ENCODE measurements around the gene NUP42. TPM values are rescaled to one million over a fixed set of nuclear protein-coding genes. Genes with fewer than 3 reads are reported as not detected.

NUP42 gene
- total and polyA plus RNA-seq, 2 of the 13 experiments (the other 11 are each of a cell fraction or from before 2014, with no cell fraction given) = 32.0 to 51.5 TPM

DNA sequence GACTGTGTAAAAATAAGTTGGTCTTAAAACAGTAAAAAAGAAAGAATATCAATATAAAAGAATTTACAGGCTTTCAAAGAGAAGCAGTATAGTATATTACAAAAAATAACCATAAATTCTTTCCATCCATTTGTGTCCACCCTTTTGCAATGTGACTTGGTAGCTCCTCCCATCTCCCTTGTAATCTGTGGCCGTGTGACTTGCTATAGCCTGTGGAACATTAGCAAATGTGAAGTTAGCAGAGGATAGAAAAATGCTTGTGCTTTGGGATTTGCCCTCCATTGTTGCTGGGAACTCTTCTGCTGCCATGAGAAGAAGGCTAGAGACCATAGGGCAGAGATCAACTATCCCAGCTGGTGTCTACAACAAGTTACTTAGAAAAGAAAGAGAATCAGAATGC is 46.1 kb upstream of the NUP42 start (continued):
- TF ChIP-seq ZNF580 (CRISPR knock-in tag; IDR thresholded peaks at IDR 0.05; ENCODE audit: borderline replicate concordance, low read depth) = no peak
- no peak for TF ChIP-seq NPAS2 (CRISPR knock-in tag; IDR thresholded peaks at IDR 0.05; ENCODE audit: borderline replicate concordance)
- TF ChIP-seq XBP1 (CRISPR knock-in tag; IDR thresholded peaks at IDR 0.05) = no peak
- TF ChIP-seq, protein P1, sequence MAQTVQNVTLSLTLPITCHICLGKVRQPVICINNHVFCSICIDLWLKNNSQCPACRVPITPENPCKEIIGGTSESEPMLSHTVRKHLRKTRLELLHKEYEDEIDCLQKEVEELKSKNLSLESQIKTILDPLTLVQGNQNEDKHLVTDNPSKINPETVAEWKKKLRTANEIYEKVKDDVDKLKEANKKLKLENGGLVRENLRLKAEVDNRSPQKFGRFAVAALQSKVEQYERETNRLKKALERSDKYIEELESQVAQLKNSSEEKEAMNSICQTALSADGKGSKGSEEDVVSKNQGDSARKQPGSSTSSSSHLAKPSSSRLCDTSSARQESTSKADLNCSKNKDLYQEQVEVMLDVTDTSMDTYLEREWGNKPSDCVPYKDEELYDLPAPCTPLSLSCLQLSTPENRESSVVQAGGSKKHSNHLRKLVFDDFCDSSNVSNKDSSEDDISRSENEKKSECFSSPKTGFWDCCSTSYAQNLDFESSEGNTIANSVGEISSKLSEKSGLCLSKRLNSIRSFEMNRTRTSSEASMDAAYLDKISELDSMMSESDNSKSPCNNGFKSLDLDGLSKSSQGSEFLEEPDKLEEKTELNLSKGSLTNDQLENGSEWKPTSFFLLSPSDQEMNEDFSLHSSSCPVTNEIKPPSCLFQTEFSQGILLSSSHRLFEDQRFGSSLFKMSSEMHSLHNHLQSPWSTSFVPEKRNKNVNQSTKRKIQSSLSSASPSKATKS (CRISPR knock-in tag; IDR thresholded peaks at IDR 0.05) = no peak

GRCh38 chr7:23136216-23136615 is 45.6 kb upstream of the NUP42 start:
- no peak for FAIRE-seq
- TF ChIP-seq SUZ12 (IDR thresholded peaks at IDR 0.05; ENCODE audit: low read depth, low read length) (no peak), USF2 (IDR thresholded peaks at IDR 0.05; ENCODE audit: low read depth, low read length) (no peak), USF2 (CRISPR knock-in tag; IDR thresholded peaks at IDR 0.05; ENCODE audit: borderline replicate concordance) (no peak), HINFP (CRISPR knock-in tag; IDR thresholded peaks at IDR 0.05; ENCODE audit: low read depth) (no peak), FOXP1 (IDR thresholded peaks at IDR 0.05) (no peak), FOXP1 (CRISPR knock-in tag; IDR thresholded peaks at IDR 0.05) (no peak), KMT2B (CRISPR knock-in tag; IDR thresholded peaks at IDR 0.05) (no peak), ZNF329 (CRISPR knock-in tag; IDR thresholded peaks at IDR 0.05; ENCODE audit: low read depth) (no peak), IRX3 (CRISPR knock-in tag; IDR thresholded peaks at IDR 0.05; ENCODE audit: borderline replicate concordance, low read depth) (no peak), ZC3H4 (CRISPR knock-in tag; IDR thresholded peaks at IDR 0.05; ENCODE audit: borderline replicate concordance) (no peak), KDM2A (CRISPR knock-in tag; IDR thresholded peaks at IDR 0.05; ENCODE audit: borderline replicate concordance, low read depth) (no peak), WIZ (CRISPR knock-in tag; IDR thresholded peaks at IDR 0.05) (no peak), FOXJ3 (CRISPR knock-in tag; IDR thresholded peaks at IDR 0.05; ENCODE audit: borderline replicate concordance) (no peak), JDP2 (CRISPR knock-in tag; IDR thresholded peaks at IDR 0.05; ENCODE audit: borderline replicate concordance) (no peak)
- TF ChIP-seq, protein P2, sequence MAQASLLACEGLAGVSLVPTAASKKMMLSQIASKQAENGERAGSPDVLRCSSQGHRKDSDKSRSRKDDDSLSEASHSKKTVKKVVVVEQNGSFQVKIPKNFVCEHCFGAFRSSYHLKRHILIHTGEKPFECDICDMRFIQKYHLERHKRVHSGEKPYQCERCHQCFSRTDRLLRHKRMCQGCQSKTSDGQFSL (CRISPR knock-in tag; IDR thresholded peaks at IDR 0.05) = no peak

More at GRCh38 chr7:23136216-23136615, 45.6 kb upstream of the NUP42 start:
- DNase-seq (ENCODE audit: low spot score) (no peak), ATAC-seq (no peak)
- 72% methylated on average over 1 of the region's 1 CpG for WGBS (ENCODE audit: low lambda C conversion rate)
- BruUV-seq (replicated peaks) = no TSS peak
- H3K79me2 ChIP-seq (ENCODE audit: insufficient read depth, low read length) = no peaks in the 10 kb centered on the region
- no peak overlapping the region for H3K27ac ChIP-seq (ENCODE audit: extremely low read length, insufficient read depth, low read length)
- no peaks in the 10 kb centered on the region for H3K27me3 ChIP-seq (ENCODE audit: control insufficient read depth in 1 of 2, insufficient read depth in 2 of 2, low read length in 2 of 2)
- H4K20me1 ChIP-seq (ENCODE audit: insufficient read depth, low read length) = no peaks in the 10 kb centered on the region
- no peaks in the 10 kb centered on the region; a peak in 1 of 5 replicates for H3K36me3 ChIP-seq (replicated peaks in 1 of 2; ENCODE audit: control insufficient read depth in 1 of 2, insufficient read depth in 2 of 2, low read length in 2 of 2)
- in situ Hi-C loops (cut with HindIII; ENCODE audit: extremely low pct_ligation_motif_present, low pct_unique_long_range_greater_than_20kb) (no loop called here), intact Hi-C loops (cut with micrococcal nuclease; ENCODE audit: unreplicated experiment) (no loop called here)
- H3K4me3 ChIP-seq (replicated peaks in 1 of 3; ENCODE audit: insufficient read depth in 1 of 3, low read depth in 2 of 3, low read length in 3 of 3) = no peak overlapping the region
- H3K9ac ChIP-seq (ENCODE audit: insufficient read depth, low read depth, low read length) = no peak overlapping the region
- H3K4me1 ChIP-seq (ENCODE audit: insufficient read depth, low read length) = no peaks in the 10 kb centered on the region
- H2AFZ ChIP-seq (ENCODE audit: low read length) = no peak overlapping the region
- H3K4me2 ChIP-seq (ENCODE audit: low read depth, low read length) = no peak overlapping the region
- POLR2A ChIA-PET = no interaction called here
- CTCF ChIA-PET (ENCODE audit: low intra/inter-chr PET ratio, low total read pairs) = no interaction called here
- H3K9me3 ChIP-seq (ENCODE audit: low read length) = no peaks in the 10 kb centered on the region

Measured in HepG2 (cell line).